Activated naive CD4-positive, alpha-beta T cell treated with anti-CD3 and anti-CD28 coated beads, Interleukin-2, amount 50 U/mL, for 24 hours (primary cell): ENCODE results near the gene CPLANE2.
A peak's percentile ranks its signal among the peaks of the same experiment; 100 is the strongest.
"Not testable (repeated sequence)": the region's sequence is repeated elsewhere in the genome, so short reads cannot be mapped to it uniquely, and the experiment has no call there.

Experiments used
- H3K27ac Mint-ChIP-seq: one replicate; pipeline ENCODE4 v1.8.0; 2021; ENCODE audit warnings: mild to moderate bottlenecking, mixed read lengths
- H3K27me3 Mint-ChIP-seq: one replicate; pipeline ENCODE4 v1.8.0; 2021; ENCODE audit warnings: mixed read lengths
- H3K36me3 Mint-ChIP-seq: one replicate; pipeline ENCODE4 v1.8.0; 2021; ENCODE audit warnings: mixed read lengths
- H3K4me1 Mint-ChIP-seq: one replicate; pipeline ENCODE4 v1.8.0; 2021; ENCODE audit warnings: mixed read lengths
- H3K4me3 Mint-ChIP-seq: one replicate; pipeline ENCODE4 v1.8.0; 2021; ENCODE audit warnings: mild to moderate bottlenecking, mixed read lengths
- H3K9me3 Mint-ChIP-seq: one replicate; pipeline ENCODE4 v1.8.0; 2021; ENCODE audit warnings: mixed read lengths

CPLANE2 gene

DNA sequence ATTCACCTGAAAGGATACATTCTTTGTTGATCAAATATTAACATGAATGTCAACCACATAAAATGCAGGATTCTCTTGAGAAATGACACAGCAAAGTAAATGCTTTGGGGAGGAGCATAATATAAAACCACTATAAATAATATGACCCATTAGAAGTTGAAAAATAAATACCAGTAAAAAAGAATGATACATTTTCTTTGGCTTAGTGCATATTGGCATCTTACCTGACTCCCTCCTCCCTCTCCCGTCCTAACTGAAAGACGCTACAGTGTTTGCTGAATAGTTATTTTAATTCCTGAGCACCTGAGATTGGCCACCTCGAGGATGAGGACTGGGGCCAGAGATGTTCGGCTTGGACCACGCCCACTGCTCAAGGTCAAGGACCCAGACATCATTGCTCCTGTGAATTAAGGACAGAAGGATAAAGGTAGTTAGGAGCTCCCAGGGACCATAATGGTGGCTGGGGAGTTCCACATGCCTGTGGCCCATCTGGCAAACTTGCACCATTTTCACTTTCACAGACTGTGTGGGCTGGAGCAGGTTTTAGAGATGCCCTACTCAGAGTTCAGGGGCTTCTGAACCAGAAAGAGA, 16.4 kb upstream of the CPLANE2 start:
- H3K27ac Mint-ChIP-seq = no peak overlapping the region
- no peaks in the 10 kb centered on the region for H3K9me3 Mint-ChIP-seq
- H3K4me3 Mint-ChIP-seq = no peak overlapping the region
- H3K27me3 Mint-ChIP-seq = no peaks in the 10 kb centered on the region
- peaks cover 24% of the 10 kb centered on the region for H3K4me1 Mint-ChIP-seq
- H3K36me3 Mint-ChIP-seq = peaks cover 3% of the 10 kb centered on the region

DNA sequence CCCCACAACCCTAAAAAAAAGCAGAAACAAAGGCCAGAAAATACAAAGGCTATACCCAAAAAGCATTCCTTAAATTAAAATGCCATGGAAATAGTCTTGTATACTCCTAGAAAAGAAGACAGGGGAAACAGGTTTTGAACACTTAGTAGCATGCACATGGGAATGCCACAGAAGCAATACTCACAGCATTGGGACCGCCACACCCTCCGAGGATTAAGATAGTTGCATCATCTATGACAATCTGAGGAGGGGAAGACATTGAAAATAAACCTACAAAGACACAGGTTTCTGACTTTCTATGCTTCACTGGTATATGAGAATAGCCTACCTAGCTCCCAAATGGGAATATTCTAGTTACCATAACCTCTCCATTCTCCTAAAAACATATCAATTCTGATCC, 15.9 kb upstream of the CPLANE2 start:
- no peak overlapping the region for H3K27ac Mint-ChIP-seq
- H3K4me1 Mint-ChIP-seq = peaks cover 24% of the 10 kb centered on the region
- no peak overlapping the region for H3K4me3 Mint-ChIP-seq
- H3K36me3 Mint-ChIP-seq = peaks cover 3% of the 10 kb centered on the region
- no peaks in the 10 kb centered on the region for H3K27me3 Mint-ChIP-seq
- no peaks in the 10 kb centered on the region for H3K9me3 Mint-ChIP-seq

DNA sequence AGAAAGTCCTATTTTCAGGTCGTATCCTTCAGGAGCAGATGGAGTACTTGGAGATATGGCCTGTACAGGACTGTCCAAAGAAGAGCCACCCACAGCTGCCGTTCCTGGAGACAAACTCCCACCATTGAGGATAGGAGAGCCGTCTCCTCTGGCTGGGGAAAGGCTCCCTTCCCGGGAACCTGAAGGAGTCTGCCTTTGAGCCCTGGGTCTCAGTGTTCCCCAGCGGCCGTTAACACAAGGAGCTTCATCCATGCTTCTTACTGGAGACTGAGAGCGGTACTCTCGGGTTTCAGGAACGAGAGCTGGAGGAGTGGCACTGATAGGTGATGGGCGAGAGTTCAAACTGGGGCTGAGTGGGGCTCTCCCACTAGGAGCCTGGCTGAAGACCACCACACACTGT, 14.4 kb upstream of the CPLANE2 start:
- peaks cover 3% of the 10 kb centered on the region for H3K36me3 Mint-ChIP-seq
- H3K4me3 Mint-ChIP-seq = no peak overlapping the region
- no peak overlapping the region for H3K27ac Mint-ChIP-seq
- no peaks in the 10 kb centered on the region for H3K9me3 Mint-ChIP-seq
- H3K4me1 Mint-ChIP-seq = peaks cover 24% of the 10 kb centered on the region
- no peaks in the 10 kb centered on the region for H3K27me3 Mint-ChIP-seq

DNA sequence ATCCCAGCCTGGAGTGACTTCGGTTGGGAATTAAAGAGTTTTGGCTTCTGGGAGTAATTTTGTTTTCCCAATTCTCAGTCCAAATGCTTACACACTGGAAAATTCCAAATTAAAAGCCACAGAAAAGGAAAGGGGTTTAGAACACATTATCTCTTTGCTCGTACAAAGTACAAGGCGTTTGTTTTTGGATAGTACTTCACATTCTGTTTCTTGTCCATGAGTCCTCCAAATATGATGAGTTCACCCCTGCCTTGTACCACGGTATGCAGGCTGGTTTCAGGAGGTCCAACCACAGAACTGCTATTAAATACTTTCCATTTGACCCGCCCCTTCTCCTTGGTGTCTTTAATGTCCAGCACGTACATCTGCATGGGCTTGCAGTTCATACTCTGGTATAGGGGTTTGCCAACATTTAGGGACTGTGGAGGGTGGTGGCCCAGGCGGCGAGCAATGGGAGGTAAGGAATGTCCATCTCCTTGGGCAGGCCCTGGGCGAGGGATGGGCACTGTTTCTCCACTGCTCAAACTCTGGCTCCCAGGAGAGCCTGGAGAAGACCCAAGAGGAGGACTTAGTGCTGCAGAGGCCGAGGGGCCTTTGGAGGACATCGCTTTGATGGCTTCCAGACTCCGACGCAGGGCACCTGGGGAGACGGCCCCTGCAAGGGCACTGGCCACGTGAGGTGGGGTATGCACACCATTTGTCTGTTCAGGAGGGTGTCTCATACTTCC, 13.7 kb upstream of the CPLANE2 start:
- Mint-ChIP-seq H3K4me1 (peaks cover 24% of the 10 kb centered on the region), H3K27ac (peak overlapping the region; percentile 35), H3K36me3 (peaks cover 3% of the 10 kb centered on the region), H3K4me3 (no peak overlapping the region), H3K9me3 (no peaks in the 10 kb centered on the region), H3K27me3 (no peaks in the 10 kb centered on the region)

DNA sequence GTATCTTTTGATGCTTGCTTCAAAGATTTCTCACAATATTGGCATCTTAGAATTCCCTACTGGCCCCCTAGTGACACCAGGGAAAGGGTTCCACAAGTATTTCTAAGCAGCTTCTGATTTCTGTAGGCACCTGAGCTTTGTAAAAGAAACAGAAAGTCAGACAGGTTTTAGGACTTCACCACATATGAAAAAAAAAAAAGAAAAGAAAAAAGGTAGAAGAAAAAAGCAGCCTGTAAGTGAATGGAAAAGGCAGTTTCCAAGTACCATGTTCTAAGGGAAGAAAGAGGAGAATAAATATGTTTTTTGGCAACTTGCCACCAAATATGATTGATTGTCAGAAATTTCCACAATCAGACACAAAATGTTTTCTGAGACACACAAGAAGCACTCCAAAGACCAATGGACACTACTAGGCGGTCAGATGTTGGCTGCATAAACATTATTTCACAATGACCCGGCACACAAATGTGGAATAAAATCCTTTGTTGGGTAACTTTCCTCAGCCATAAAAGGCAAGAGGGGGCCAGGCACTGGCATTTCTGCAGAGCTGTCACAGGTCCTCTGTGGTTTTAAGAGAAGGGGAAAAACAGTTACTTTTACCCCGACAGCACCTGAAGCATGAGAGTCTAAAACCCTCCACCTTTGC, 12.7 kb upstream of the CPLANE2 start:
- Mint-ChIP-seq H3K27ac (peak overlapping the region; percentile 61), H3K4me1 (peaks cover 24% of the 10 kb centered on the region), H3K4me3 (no peak overlapping the region), H3K9me3 (no peaks in the 10 kb centered on the region), H3K36me3 (peaks cover 3% of the 10 kb centered on the region), H3K27me3 (no peaks in the 10 kb centered on the region)

DNA sequence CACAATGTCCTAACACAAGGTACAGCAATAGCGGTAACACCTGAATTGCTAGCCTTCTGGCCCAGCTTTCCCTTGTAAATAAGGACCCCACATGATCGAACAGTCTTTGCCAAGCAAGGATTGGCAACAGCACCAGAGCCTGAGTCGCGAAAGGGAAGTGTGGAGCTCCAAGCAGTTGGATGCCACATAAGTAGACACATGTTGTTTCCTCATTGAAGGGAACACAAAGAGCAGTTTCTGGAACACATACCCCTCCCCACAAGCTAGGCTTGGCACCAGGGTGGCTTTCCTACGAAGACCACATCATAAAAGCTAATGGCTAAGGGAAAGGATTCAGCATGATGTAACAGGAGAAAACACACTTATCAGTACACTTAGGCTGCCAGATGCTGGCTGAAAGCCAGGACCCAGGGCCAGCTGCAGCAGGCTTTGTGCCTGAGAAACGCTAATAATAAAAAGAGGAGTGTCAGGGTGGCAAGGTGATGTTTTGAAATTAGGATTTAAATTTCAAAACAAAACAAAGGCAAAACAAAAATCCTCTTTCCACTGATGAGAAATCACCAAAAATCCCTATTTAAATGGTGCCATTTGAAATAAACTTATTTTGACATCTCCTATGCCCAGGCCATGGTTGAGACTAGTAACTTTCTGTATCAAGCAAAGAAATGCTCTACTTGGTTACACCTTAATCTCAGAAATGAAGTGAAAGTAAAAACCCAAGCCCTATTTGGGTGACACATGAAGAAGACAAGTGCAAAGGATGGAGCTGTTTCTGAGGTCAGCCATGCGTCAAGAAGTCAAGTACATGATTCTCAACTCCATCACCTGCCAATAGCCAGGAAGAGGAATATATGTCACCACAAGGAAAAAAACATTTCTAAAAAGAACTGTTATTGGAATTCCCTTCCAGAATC, 11.9 kb upstream of the CPLANE2 start:
- Mint-ChIP-seq H3K27ac (peak overlapping the region; percentile 79), H3K9me3 (no peaks in the 10 kb centered on the region), H3K4me3 (no peak overlapping the region), H3K27me3 (no peaks in the 10 kb centered on the region), H3K36me3 (peaks cover 3% of the 10 kb centered on the region), H3K4me1 (peaks cover 29% of the 10 kb centered on the region)

DNA sequence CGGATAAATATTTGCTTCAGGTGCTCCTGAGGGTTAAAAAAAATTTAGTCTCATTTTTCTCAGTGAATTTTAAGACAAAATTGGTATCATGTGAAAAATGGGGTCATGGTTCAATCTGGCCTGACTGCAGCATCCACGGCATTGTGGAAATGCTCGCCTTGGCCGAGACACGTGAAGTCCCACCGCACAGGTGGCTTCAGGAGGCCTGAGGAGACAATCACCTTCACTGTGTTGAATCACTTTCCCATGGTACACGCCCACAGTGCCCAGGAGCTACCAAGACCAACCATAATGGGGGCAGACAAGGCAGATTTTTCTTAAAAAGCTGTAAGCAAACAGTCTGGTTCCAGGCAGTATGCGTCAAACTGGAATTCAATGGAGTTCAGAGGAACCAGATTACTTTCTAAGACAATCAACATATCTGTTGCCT, 11.0 kb upstream of the CPLANE2 start:
- peak overlapping the region; percentile 41 for H3K27ac Mint-ChIP-seq
- H3K36me3 Mint-ChIP-seq = peaks cover 3% of the 10 kb centered on the region
- H3K4me1 Mint-ChIP-seq = peaks cover 29% of the 10 kb centered on the region
- H3K27me3 Mint-ChIP-seq = no peaks in the 10 kb centered on the region
- no peaks in the 10 kb centered on the region for H3K9me3 Mint-ChIP-seq
- H3K4me3 Mint-ChIP-seq = no peak overlapping the region

DNA sequence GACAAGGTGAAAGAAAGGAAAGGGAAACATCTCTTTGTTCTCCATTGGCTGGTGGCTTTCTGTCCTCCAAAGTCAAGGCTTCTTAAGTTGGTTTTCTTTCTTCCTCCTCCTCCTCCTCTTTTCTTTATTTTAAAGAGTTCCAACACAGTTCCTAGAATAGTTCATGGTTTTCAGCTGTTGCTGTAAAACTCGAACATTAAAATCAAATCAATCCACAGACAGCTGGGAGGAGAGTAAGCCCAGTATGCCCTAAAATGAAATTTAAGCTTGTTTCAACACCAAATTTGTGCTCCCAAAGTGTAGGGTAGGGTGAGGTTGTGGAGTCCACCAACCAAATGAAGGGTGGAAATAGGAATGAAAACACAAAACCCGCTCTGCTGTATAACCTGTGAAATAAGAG, 10.5 kb upstream of the CPLANE2 start:
- H3K27ac Mint-ChIP-seq = no peak overlapping the region
- H3K4me3 Mint-ChIP-seq = no peak overlapping the region
- H3K4me1 Mint-ChIP-seq = peaks cover 29% of the 10 kb centered on the region
- H3K9me3 Mint-ChIP-seq = no peaks in the 10 kb centered on the region
- peaks cover 3% of the 10 kb centered on the region for H3K36me3 Mint-ChIP-seq
- no peaks in the 10 kb centered on the region for H3K27me3 Mint-ChIP-seq

DNA sequence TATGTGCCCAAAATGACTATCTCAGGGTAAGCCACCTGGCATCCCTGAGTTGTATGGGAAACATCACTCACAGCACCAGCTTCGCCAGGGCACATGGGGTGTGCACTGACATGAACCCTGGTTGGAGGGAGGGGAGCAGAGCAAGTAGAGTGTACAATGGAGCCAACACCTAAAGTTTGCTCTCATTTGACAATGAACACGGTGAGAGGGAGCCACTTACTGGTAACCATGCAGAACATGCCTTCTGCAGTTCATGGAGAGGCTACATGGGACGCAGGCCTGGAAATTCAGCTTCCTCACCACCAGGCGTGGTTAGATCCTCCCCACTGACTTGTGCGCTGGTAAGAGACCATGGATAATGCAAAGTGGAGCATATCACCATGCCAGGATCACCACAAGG, 10.0 kb upstream of the CPLANE2 start:
- H3K9me3 Mint-ChIP-seq = no peaks in the 10 kb centered on the region
- no peaks in the 10 kb centered on the region for H3K36me3 Mint-ChIP-seq
- no peaks in the 10 kb centered on the region for H3K27me3 Mint-ChIP-seq
- H3K4me3 Mint-ChIP-seq = no peak overlapping the region
- peaks cover 29% of the 10 kb centered on the region for H3K4me1 Mint-ChIP-seq
- peak overlapping the region; percentile 89 for H3K27ac Mint-ChIP-seq

DNA sequence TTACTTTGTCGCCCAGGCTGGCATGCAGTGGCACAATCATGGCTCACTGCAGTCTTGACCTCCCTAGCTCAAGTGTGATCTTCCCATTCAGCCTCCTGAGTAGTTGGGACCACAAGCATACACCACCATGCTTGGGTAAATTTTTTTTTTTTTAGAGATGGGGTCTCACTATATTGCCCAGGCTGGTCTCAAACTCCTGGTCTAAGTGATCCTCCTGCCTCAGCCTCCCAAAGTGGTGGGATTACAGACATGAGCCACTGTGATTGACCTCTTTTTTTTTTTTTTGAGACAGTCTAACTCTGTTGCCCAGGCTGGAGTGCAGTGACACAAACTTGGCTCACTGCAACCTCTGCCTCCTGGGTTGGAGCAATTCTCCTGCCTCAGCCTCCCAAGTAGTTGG, 9.3 kb upstream of the CPLANE2 start:
- H3K4me1 Mint-ChIP-seq = peaks cover 29% of the 10 kb centered on the region
- not testable (repeated sequence) for H3K27me3 Mint-ChIP-seq, H3K27ac Mint-ChIP-seq, H3K4me3 Mint-ChIP-seq, H3K36me3 Mint-ChIP-seq, H3K9me3 Mint-ChIP-seq

DNA sequence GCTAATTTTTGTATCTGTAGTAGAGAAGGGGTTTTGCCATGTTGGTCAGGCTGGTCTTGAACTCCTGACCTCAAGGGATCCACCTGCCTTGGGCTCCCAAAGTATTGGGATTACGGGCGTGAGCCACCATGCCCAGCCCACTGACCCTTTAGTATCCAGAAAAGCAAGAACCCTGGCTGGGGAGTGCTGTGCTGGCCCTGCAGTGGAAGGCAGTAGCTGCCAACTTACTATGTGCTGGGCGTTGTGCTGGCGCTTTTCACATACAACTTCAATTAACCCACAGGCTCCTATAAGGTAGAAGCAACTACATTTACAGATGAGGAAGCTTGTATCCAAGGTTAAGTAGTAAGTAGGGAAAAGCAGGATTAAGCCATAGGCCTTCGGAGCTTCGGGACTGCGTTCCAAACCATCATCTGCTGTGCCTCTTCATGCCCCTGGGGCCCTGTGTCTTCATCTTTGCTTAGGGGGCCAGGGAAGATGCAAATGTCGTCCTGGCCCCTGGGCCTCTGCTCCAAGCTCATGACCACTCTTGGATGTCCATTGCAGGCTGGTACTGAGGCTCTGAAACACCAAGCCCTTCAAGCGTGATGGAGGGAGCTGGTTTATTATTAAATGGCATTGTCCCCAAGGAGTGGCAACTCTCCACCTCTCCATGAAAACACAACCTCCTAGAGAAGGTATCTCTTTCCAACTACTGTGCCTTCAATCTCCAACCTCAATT, 8.7 kb upstream of the CPLANE2 start:
- Mint-ChIP-seq H3K27ac (no peak overlapping the region), H3K4me1 (peaks cover 25% of the 10 kb centered on the region), H3K4me3 (no peak overlapping the region), H3K36me3 (no peaks in the 10 kb centered on the region), H3K27me3 (no peaks in the 10 kb centered on the region), H3K9me3 (no peaks in the 10 kb centered on the region)

DNA sequence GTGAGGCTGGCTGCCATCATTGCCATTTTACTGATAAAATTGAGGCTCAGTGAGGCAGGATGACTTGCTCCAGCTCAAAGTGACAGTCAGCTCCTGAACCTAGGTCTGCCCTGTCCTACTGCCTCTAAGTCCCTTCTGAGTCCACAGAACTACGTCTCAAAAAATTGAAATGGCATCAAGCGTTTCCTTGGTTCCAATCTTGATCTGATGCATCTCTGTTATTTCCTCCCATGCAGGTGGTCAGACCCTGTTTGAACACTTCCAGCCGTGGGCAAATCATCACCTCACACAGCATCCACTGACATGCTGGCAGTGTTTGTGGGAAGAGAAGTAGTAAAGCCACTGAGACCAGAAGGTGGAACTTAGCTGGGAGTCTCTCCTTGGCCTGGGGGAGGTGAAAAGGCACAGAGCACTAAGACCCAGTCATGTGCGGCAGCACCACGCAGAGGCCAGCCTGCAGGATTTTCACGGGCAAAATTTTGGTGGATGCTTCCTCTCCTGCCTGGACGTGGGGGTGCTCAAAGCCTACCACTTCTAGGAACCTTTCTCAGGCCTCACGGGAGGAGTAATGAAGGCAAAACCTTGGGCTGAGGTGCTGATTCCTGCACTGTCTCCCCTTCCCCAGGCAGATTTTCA, 7.8 kb upstream of the CPLANE2 start:
- Mint-ChIP-seq H3K27me3 (no peaks in the 10 kb centered on the region), H3K27ac (no peak overlapping the region), H3K36me3 (no peaks in the 10 kb centered on the region), H3K4me1 (peaks cover 20% of the 10 kb centered on the region), H3K9me3 (no peaks in the 10 kb centered on the region), H3K4me3 (no peak overlapping the region)

DNA sequence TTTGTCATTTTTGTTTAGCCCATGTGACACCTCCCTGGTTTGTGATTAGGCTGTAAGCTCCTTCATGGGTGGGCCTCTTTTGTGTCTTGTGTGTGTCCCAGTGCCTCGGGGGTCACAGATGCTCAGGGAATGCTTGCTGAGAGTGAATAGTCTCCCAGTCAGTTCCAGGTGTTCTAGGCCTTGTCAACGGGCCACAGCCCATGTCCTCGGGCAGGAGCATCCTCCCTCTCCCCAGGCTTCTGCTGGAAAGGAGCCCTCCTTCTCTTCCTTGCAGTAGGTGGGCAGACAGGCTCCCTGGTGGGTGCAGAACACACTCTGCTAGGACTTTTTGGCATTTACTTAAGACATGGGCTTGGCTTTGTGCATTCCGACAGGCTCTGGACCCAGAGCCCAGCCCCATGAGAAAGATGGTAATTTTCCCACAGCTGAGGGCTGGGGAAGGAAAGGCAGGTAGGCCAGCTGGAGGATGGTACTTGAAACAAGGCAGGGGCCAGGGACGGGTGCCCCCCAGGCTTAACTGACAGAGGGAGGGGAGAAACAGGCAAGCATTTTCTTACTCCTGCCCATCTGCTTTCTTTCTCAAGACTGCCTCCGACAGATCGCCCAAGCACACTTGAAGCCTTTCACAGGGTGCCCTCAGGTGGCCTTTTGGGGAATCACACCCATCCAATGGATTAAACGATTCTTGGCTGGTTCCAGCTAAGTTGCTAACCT, 7.1 kb upstream of the CPLANE2 start:
- Mint-ChIP-seq H3K27ac (no peak overlapping the region), H3K4me3 (no peak overlapping the region), H3K36me3 (no peaks in the 10 kb centered on the region), H3K27me3 (no peaks in the 10 kb centered on the region), H3K9me3 (no peaks in the 10 kb centered on the region), H3K4me1 (peaks cover 15% of the 10 kb centered on the region)

DNA sequence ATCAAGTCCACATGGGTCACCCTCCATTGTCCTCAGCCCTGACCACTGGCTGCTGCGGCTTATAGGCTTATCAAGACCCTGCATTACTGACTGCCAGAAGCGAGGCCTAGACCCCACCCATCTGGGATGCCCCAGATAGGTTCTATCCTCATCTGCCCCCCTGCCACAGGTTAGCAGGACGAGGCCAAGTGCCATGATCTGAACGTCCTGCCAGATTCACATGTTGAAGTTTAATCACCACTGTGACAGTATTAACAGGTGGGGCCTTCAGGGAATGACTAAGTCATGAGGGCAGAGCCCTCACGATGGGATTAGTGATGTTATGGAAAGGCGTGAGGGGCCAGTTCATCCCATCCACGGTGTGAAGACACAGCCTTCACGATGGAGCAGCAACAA, 6.2 kb upstream of the CPLANE2 start:
- Mint-ChIP-seq H3K4me3 (no peak overlapping the region), H3K9me3 (no peaks in the 10 kb centered on the region), H3K27ac (no peak overlapping the region), H3K27me3 (no peaks in the 10 kb centered on the region), H3K4me1 (peaks cover 8% of the 10 kb centered on the region), H3K36me3 (no peaks in the 10 kb centered on the region)
